K562 (cell line): Measurements from ENCODE around the gene SEC14L5. TPM values are rescaled to one million over a fixed set of nuclear protein-coding genes. Genes with fewer than 3 reads are reported as not detected.

ENCODE experiments used
- CHD7 ChIP-seq: fragments of 200-600 bp; sonication (generic); IDR thresholded peaks from one replicate; pipeline ENCODE4 v1.6.1; 2012; ENCODE audit warnings: mild to moderate bottlenecking, low read depth, low read length, inconsistent platforms
- CTBP1 ChIP-seq: fragments of 450-650 bp; IDR thresholded peaks from 2 replicates; pipeline ENCODE4 v1.6.1; 2016; ENCODE audit warnings: borderline replicate concordance
- GABPA ChIP-seq: fragments of 200-800 bp; sonication (Bioruptor generic); conservative IDR thresholded peaks from 2 replicates; pipeline ENCODE4 v1.6.1; 2016; ENCODE audit warnings: low read depth, missing genetic modification characterization, missing compliant biosample characterization
- LARP7 ChIP-seq: fragments of 450-650 bp; IDR thresholded peaks from 2 replicates; pipeline ENCODE4 v1.6.1; 2016
- NKRF ChIP-seq: fragments of 450-650 bp; IDR thresholded peaks from 2 replicates; pipeline ENCODE4 v1.6.1; 2016; ENCODE audit warnings: borderline replicate concordance
- NR4A1 ChIP-seq, 2 experiments: fragments of 250-450 bp in 1 of 2; fragments of 450-650 bp in 1 of 2; sonication (Bioruptor Pico) in 1 of 2; IDR thresholded peaks; 2 replicates each; pipeline versions ENCODE4 v1.4.0 to v1.6.1; 2016 to 2020; ENCODE audit warnings: mild to moderate bottlenecking in 2 of 2, missing compliant biosample characterization in 1 of 2, missing genetic modification characterization in 1 of 2, moderate library complexity in 1 of 2
- NUFIP1 ChIP-seq: fragments of 450-650 bp; IDR thresholded peaks from 2 replicates; pipeline ENCODE4 v1.6.1; 2018; ENCODE audit not compliant: partially characterized antibody
- ZNF23 ChIP-seq: fragments of 250-450 bp; sonication (Bioruptor Pico); IDR thresholded peaks from 2 replicates; pipeline ENCODE4 v1.4.0; 2020; ENCODE audit warnings: mild to moderate bottlenecking
- polyA plus RNA-seq, 8 experiments: library from polyadenylated mRNA; depleted of rRNA in 4 of 8; stranded (reverse) in 5 of 8; unstranded in 3 of 8; fragments of >200 nt; fragmentation: Nextera tagmentation in 2 of 8; fragmentation: Illumina TruSeq in 1 of 8; extraction: Ambion mirVana in 2 of 8; extraction: Trizol in 1 of 8; gene quantifications; 2 replicates each; pipeline versions ENCODE4 v1.2.1 to v1.2.3, GENCODE V29; 2011 to 2014; ENCODE audit warnings: inconsistent platforms in 1 of 8, missing spikeins in 1 of 8
- total RNA-seq, 7 experiments: library from RNA; depleted of rRNA in 6 of 7; stranded (reverse); fragments of >200 nt in 6 of 7; fragmentation: Illumina TruSeq in 2 of 7; extraction: Trizol in 2 of 7; gene quantifications; 2 replicates each; pipeline versions ENCODE4 v1.2.1 to v1.2.3, GENCODE V29; 2011 to 2021; ENCODE audit warnings: low replicate concordance in 1 of 7
- TF ChIP-seq, protein P1 (sequence below): sonication (generic); formaldehyde crosslinking; IDR thresholded peaks from 2 replicates; pipeline ENCODE4 v1.8.0; 2022; ENCODE audit warnings: missing genetic modification reagents, mild to moderate bottlenecking, borderline replicate concordance

SEC14L5 gene
- total and polyA plus RNA-seq, 9 of the 15 experiments (the other 6 are each of a cell fraction or from before 2014, with no cell fraction given), result 0.11 TPM; not detected in 8

- TF ChIP-seq, protein P1, sequence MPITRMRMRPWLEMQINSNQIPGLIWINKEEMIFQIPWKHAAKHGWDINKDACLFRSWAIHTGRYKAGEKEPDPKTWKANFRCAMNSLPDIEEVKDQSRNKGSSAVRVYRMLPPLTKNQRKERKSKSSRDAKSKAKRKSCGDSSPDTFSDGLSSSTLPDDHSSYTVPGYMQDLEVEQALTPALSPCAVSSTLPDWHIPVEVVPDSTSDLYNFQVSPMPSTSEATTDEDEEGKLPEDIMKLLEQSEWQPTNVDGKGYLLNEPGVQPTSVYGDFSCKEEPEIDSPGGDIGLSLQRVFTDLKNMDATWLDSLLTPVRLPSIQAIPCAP (CRISPR knock-in tag), result no peak
- TF ChIP-seq LARP7 (no peak), CTBP1 (peak; percentile 66; the same call in 1 of the 2 replicates), NKRF (peak; percentile 98), NR4A1 (CRISPR knock-in tag; IDR thresholded peaks at IDR 0.05) (no peak), NR4A1 (tag; IDR thresholded peaks at IDR 0.05) (no peak), GABPA (0 out of 2 replicates have a peak, but pooled peaks have one; percentile 55), CHD7 (no peak), NUFIP1 (no peak), ZNF23 (CRISPR knock-in tag) (no peak)
Measured at GRCh38 chr16:5033256-5034166, 75.4 kb downstream of the SEC14L5 start, which contains the start of gene NAGPA (continued).
